ENCODE data around the gene IL1RL2. TPM values are rescaled to one million over a fixed set of nuclear protein-coding genes. Genes with fewer than 3 reads are reported as not detected.

The IL1RL2 gene
- total and polyA plus RNA-seq, 2 of the 8 experiments (the other 6 are each of a cell fraction or from before 2014, with no cell fraction given) = not detected

- no peak for TF ChIP-seq CTCF (IDR thresholded peaks at IDR 0.05; ENCODE audit: control extremely low read depth in 1 of 3, insufficient read depth in 1 of 3, low read depth in 1 of 3, low read length in 3 of 3)
- no peak for TF ChIP-seq EZH2 (IDR thresholded peaks at IDR 0.05; ENCODE audit: low read depth, low read length, severe bottlenecking)
- no peak for TF ChIP-seq BRCA1 (IDR thresholded peaks at IDR 0.05; ENCODE audit: low read depth, low read length)
These were observed 10.7 kb upstream of the IL1RL2 start (continued) for GRCh38 chr2:102176172-102176571.
